ENCODE measurements around the gene KCNQ1. TPM values are rescaled to one million over a fixed set of nuclear protein-coding genes. Genes with fewer than 3 reads are reported as not detected.

Gene KCNQ1
- total RNA-seq, 2 donors from 2014 or later, result 38.9 to 46.1 TPM

DNA sequence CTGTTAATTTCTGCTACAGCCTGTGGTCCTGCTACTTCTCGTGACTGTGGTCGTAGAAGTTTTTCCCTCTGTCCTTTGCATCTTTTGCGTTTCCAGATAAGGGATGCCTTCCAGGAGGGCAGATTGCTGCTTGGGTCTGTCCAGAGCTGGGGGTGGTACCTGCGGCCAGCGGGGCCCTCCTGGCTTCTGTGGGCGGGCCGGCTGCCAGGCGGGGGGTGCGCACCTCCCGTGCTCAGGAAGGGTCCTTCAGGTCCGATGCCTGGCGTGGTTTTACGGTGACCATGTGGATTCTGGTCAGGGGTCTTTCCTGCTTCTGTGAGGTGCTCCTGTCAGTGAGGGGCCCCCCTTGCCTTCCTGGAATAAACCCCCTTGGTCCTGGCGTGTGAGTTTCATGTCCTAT lies 84.8 kb downstream of the KCNQ1 start:
- no peaks in the 10 kb centered on the region for H3K9me3 ChIP-seq
- intact Hi-C loops (cut with DNase I), result loop anchor here (2.0 to 10.0 kb wide), 3 partner anchors 103 to 363 kb away; partner anchors contain the start of genes C11orf21 and TSPAN32
- DNase-seq (peak in 3 of 4 donors; percentile 6 to 10 (median 8)), ATAC-seq (no peak)
- no peaks in the 10 kb centered on the region for H3K36me3 ChIP-seq (replicated peaks in 1 of 2; ENCODE audit: insufficient read depth in 1 of 2, low read depth in 2 of 2)
- no peak for TF ChIP-seq POLR2A (IDR thresholded peaks at IDR 0.05)
- TF ChIP-seq, protein P1, sequence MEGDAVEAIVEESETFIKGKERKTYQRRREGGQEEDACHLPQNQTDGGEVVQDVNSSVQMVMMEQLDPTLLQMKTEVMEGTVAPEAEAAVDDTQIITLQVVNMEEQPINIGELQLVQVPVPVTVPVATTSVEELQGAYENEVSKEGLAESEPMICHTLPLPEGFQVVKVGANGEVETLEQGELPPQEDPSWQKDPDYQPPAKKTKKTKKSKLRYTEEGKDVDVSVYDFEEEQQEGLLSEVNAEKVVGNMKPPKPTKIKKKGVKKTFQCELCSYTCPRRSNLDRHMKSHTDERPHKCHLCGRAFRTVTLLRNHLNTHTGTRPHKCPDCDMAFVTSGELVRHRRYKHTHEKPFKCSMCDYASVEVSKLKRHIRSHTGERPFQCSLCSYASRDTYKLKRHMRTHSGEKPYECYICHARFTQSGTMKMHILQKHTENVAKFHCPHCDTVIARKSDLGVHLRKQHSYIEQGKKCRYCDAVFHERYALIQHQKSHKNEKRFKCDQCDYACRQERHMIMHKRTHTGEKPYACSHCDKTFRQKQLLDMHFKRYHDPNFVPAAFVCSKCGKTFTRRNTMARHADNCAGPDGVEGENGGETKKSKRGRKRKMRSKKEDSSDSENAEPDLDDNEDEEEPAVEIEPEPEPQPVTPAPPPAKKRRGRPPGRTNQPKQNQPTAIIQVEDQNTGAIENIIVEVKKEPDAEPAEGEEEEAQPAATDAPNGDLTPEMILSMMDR (IDR thresholded peaks at IDR 0.05), result no peak
- H3K27me3 ChIP-seq, result no peaks in the 10 kb centered on the region
- WGBS, 2 donors, result 83 to 91% methylated on average over 13 to 14 of the region's 14 CpGs
- peaks cover 27% of the 10 kb centered on the region for H3K4me1 ChIP-seq
- no peak overlapping the region for H3K27ac ChIP-seq
- H3K4me3 ChIP-seq, result no peak overlapping the region

DNA sequence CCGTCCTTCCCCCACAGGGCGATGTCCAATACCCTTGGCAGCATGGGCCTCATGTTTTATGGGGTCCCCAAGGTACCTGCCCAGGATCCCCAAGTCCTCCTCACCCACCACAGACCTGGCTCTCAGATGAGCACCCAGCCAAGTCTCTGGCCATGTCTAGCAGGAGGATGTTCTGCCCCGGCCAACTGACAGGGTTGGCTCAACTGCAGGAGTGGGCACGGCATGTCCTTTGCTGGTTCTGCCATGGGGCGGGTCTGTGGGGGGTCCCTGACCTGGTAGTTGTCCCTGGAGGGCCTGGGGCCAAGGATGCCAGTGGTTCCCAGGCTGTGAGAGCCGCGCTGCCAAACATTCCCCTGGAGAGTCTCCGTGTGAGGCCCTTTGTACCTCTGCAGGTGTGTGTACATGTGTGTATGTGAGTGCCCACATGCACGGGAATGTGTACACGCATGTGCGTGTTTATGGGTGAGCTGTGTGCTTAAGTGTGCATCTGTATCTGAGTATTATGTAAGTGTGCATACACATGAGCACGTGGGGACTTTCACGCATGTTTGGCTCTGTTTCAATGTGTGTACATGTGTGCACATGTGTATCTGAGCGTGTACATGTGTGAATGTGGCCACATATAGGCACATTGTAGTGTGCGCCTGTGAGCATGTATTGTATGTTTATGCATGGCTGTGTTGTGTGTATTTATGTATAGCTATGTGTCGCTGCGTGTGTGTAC lies 85.5 kb downstream of the KCNQ1 start:
- H3K27ac ChIP-seq, result no peak overlapping the region
- no peaks in the 10 kb centered on the region for H3K36me3 ChIP-seq (replicated peaks in 1 of 2; ENCODE audit: insufficient read depth in 1 of 2, low read depth in 2 of 2)
- peaks cover 21% of the 10 kb centered on the region for H3K4me1 ChIP-seq
- H3K9me3 ChIP-seq, result no peaks in the 10 kb centered on the region
- no peak overlapping the region for H3K4me3 ChIP-seq
- no peak for ATAC-seq
- no peak for TF ChIP-seq POLR2A (IDR thresholded peaks at IDR 0.05)
- TF ChIP-seq, protein P1 (IDR thresholded peaks at IDR 0.05), result no peak
- no peaks in the 10 kb centered on the region for H3K27me3 ChIP-seq
- 74 to 81% methylated on average over 11 to 17 of the region's 17 CpGs for WGBS, 2 donors
- peak in 3 of 4 donors; percentile 5 to 14 (median 13) for DNase-seq
- intact Hi-C loops (cut with DNase I), result loop anchor here (2.0 to 5.0 kb wide), 2 partner anchors 103 to 362 kb away; no protein-coding TSS in a partner anchor

DNA sequence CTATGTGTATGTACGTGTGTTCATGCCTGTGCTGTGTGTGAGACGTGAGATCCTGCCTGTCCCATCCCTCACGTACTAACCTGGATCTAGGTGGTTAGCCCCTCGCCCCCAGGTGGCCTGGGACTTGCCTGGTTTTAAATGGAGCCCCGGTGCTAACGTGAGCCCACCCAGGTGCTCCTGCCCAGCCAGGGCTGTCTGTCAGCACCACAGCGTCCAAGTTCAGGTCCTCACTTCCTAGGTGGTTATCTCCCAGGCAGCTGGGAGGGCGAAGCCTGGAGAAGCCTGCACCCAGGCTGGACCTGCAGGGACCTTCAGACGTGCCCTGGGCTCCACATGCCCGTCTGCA lies 86.0 kb downstream of the KCNQ1 start:
- H3K9me3 ChIP-seq, result no peaks in the 10 kb centered on the region
- WGBS, 2 donors, result 83 to 89% methylated on average over 7 to 10 of the region's 10 CpGs
- ATAC-seq, result no peak
- H3K4me3 ChIP-seq, result no peak overlapping the region
- peak in 1 of 4 donors; percentile 5 for DNase-seq
- H3K27ac ChIP-seq, result no peak overlapping the region
- TF ChIP-seq, protein P1 (IDR thresholded peaks at IDR 0.05), result no peak
- no peak for TF ChIP-seq POLR2A (IDR thresholded peaks at IDR 0.05)
- no peaks in the 10 kb centered on the region for H3K36me3 ChIP-seq (replicated peaks in 1 of 2; ENCODE audit: insufficient read depth in 1 of 2, low read depth in 2 of 2)
- intact Hi-C loops (cut with DNase I), result loop anchor here (2.0 to 5.0 kb wide), 2 partner anchors 104 to 361 kb away; no protein-coding TSS in a partner anchor
- peaks cover 15% of the 10 kb centered on the region for H3K4me1 ChIP-seq
- no peaks in the 10 kb centered on the region for H3K27me3 ChIP-seq

DNA sequence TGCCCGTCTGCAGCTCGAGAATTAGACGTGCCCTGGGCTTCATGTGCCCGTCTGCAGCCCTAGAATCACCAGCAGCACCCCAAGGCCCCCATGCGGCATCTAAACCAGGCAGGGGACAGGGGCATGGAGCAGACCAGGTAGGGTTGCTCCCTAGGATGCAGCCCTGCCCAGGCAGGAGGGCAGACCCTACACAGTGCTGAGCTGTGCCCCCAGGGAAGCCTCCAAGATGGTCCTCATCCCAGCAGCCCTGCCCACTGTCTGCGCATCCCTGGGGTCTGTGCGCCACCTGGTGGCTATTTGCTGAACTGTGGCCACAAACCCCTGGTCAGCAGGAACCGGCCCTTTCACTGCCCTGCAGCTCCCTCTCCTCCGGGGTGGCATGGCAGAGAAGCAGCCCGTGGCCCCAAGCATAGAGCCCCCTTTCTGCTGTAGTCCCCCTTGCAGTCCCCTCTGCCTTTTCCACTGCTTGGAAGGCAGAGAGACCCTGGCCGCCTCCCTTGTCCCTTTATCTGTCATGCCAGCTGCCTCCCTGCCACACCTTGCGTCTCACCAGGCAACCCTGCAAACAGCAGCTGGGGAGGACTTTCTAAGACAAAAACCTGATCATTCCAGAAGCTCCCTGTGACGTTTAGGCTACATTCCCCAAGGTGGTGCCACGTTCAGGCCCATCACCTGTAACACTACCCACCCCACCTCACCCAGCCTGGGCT lies 86.6 kb downstream of the KCNQ1 start:
- DNase-seq, result peak; percentile 74 to 85 (median 78)
- Histone ChIP-seq H3K27me3 (no peaks in the 10 kb centered on the region), H3K4me3 (no peak overlapping the region), H3K36me3 (replicated peaks in 1 of 2; ENCODE audit: insufficient read depth in 1 of 2, low read depth in 2 of 2) (no peaks in the 10 kb centered on the region), H3K27ac (no peak overlapping the region), H3K4me1 (peaks cover 13% of the 10 kb centered on the region), H3K9me3 (no peaks in the 10 kb centered on the region)
- intact Hi-C loops (cut with DNase I), result loop anchor here (2.0 to 5.0 kb wide), 2 partner anchors 105 to 361 kb away; no protein-coding TSS in a partner anchor
- no peak for TF ChIP-seq POLR2A (IDR thresholded peaks at IDR 0.05)
- TF ChIP-seq, protein P1 (IDR thresholded peaks at IDR 0.05), result peak; percentile 82 to 98 (median 95)
- ATAC-seq, result peak; percentile 58
- WGBS, 2 donors, result 35 to 81% methylated on average over 4 to 14 of the region's 14 CpGs

Measured in body of pancreas (tissue), 4 donors.